Measurements from ENCODE around the gene HTRA2. TPM values are rescaled to one million over a fixed set of nuclear protein-coding genes. Genes with fewer than 3 reads are reported as not detected.

The HTRA2 gene
- total and polyA plus RNA-seq, 9 of the 15 experiments (the other 6 are each of a cell fraction or from before 2014, with no cell fraction given): 54.2 to 71.2 (median 65.8) TPM

DNA sequence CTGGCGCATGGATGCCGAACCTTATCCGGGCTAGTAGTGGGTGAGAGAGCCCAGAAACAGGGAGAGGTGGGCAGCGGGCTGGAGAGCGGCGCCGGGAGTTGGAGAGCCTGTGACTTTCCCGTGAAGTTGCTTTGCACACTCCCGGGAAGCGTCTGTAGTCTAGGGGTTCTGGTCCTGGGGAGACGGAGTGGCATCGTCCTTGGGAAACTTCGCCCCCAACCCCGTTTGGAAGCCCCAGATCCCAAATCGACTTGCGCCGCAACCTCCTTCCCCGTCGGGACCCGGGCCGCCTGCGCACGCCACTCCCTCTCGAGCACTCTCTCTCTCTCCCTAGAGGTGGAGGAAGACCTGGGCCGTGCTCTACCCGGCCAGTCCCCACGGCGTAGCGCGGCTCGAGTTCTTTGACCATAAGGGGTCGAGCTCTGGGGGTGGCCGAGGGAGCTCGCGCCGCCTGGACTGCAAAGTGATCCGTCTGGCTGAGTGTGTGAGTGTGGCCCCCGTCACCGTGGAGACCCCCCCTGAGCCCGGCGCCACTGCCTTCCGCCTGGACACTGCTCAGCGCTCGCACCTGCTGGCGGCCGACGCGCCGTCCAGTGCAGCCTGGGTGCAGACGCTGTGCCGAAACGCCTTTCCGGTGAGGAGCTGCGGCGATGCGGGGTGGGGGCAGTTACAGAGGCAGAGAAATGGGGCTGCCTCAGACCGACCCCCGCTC lies 25.2 kb downstream of the HTRA2 start (continued):
- TF ChIP-seq, protein P1, sequence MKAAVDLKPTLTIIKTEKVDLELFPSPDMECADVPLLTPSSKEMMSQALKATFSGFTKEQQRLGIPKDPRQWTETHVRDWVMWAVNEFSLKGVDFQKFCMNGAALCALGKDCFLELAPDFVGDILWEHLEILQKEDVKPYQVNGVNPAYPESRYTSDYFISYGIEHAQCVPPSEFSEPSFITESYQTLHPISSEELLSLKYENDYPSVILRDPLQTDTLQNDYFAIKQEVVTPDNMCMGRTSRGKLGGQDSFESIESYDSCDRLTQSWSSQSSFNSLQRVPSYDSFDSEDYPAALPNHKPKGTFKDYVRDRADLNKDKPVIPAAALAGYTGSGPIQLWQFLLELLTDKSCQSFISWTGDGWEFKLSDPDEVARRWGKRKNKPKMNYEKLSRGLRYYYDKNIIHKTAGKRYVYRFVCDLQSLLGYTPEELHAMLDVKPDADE (conservative IDR thresholded peaks at IDR 0.05; ENCODE audit: control insufficient read depth, low read depth, low read length): peak; percentile 58; the same call in 1 of the 2 replicates
- TF ChIP-seq GATAD2A (IDR thresholded peaks at IDR 0.05): no peak
- TF ChIP-seq, protein P2, sequence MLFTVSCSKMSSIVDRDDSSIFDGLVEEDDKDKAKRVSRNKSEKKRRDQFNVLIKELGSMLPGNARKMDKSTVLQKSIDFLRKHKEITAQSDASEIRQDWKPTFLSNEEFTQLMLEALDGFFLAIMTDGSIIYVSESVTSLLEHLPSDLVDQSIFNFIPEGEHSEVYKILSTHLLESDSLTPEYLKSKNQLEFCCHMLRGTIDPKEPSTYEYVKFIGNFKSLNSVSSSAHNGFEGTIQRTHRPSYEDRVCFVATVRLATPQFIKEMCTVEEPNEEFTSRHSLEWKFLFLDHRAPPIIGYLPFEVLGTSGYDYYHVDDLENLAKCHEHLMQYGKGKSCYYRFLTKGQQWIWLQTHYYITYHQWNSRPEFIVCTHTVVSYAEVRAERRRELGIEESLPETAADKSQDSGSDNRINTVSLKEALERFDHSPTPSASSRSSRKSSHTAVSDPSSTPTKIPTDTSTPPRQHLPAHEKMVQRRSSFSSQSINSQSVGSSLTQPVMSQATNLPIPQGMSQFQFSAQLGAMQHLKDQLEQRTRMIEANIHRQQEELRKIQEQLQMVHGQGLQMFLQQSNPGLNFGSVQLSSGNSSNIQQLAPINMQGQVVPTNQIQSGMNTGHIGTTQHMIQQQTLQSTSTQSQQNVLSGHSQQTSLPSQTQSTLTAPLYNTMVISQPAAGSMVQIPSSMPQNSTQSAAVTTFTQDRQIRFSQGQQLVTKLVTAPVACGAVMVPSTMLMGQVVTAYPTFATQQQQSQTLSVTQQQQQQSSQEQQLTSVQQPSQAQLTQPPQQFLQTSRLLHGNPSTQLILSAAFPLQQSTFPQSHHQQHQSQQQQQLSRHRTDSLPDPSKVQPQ (CRISPR knock-in tag; IDR thresholded peaks at IDR 0.05; ENCODE audit: borderline replicate concordance): no peak
- TF ChIP-seq LCOR (CRISPR knock-in tag; IDR thresholded peaks at IDR 0.05): no peak
- peak; percentile 65; the same call in 1 of the 2 replicates for TF ChIP-seq CXXC5 (CRISPR knock-in tag; IDR thresholded peaks at IDR 0.05)
- TF ChIP-seq SAP30 (IDR thresholded peaks at IDR 0.05; ENCODE audit: borderline replicate concordance, insufficient read depth, low read depth, low read length, poor library complexity, severe bottlenecking): peak; percentile 60
- TF ChIP-seq, protein P3, sequence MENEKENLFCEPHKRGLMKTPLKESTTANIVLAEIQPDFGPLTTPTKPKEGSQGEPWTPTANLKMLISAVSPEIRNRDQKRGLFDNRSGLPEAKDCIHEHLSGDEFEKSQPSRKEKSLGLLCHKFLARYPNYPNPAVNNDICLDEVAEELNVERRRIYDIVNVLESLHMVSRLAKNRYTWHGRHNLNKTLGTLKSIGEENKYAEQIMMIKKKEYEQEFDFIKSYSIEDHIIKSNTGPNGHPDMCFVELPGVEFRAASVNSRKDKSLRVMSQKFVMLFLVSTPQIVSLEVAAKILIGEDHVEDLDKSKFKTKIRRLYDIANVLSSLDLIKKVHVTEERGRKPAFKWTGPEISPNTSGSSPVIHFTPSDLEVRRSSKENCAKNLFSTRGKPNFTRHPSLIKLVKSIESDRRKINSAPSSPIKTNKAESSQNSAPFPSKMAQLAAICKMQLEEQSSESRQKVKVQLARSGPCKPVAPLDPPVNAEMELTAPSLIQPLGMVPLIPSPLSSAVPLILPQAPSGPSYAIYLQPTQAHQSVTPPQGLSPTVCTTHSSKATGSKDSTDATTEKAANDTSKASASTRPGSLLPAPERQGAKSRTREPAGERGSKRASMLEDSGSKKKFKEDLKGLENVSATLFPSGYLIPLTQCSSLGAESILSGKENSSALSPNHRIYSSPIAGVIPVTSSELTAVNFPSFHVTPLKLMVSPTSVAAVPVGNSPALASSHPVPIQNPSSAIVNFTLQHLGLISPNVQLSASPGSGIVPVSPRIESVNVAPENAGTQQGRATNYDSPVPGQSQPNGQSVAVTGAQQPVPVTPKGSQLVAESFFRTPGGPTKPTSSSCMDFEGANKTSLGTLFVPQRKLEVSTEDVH (IDR thresholded peaks at IDR 0.05; ENCODE audit: low read depth, partially characterized antibody): no peak
- no peak for TF ChIP-seq SNIP1 (IDR thresholded peaks at IDR 0.05; ENCODE audit: low read depth)
- 0 out of 2 replicates have a peak, but pooled peaks have one; percentile 8 for TF ChIP-seq ARID1B (IDR thresholded peaks at IDR 0.05)
- TF ChIP-seq, protein P4, sequence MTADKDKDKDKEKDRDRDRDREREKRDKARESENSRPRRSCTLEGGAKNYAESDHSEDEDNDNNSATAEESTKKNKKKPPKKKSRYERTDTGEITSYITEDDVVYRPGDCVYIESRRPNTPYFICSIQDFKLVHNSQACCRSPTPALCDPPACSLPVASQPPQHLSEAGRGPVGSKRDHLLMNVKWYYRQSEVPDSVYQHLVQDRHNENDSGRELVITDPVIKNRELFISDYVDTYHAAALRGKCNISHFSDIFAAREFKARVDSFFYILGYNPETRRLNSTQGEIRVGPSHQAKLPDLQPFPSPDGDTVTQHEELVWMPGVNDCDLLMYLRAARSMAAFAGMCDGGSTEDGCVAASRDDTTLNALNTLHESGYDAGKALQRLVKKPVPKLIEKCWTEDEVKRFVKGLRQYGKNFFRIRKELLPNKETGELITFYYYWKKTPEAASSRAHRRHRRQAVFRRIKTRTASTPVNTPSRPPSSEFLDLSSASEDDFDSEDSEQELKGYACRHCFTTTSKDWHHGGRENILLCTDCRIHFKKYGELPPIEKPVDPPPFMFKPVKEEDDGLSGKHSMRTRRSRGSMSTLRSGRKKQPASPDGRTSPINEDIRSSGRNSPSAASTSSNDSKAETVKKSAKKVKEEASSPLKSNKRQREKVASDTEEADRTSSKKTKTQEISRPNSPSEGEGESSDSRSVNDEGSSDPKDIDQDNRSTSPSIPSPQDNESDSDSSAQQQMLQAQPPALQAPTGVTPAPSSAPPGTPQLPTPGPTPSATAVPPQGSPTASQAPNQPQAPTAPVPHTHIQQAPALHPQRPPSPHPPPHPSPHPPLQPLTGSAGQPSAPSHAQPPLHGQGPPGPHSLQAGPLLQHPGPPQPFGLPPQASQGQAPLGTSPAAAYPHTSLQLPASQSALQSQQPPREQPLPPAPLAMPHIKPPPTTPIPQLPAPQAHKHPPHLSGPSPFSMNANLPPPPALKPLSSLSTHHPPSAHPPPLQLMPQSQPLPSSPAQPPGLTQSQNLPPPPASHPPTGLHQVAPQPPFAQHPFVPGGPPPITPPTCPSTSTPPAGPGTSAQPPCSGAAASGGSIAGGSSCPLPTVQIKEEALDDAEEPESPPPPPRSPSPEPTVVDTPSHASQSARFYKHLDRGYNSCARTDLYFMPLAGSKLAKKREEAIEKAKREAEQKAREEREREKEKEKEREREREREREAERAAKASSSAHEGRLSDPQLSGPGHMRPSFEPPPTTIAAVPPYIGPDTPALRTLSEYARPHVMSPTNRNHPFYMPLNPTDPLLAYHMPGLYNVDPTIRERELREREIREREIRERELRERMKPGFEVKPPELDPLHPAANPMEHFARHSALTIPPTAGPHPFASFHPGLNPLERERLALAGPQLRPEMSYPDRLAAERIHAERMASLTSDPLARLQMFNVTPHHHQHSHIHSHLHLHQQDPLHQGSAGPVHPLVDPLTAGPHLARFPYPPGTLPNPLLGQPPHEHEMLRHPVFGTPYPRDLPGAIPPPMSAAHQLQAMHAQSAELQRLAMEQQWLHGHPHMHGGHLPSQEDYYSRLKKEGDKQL (CRISPR knock-in tag; IDR thresholded peaks at IDR 0.05; ENCODE audit: borderline replicate concordance): 0 out of 2 replicates have a peak, but pooled peaks have one; percentile 1
- TF ChIP-seq, protein P5, sequence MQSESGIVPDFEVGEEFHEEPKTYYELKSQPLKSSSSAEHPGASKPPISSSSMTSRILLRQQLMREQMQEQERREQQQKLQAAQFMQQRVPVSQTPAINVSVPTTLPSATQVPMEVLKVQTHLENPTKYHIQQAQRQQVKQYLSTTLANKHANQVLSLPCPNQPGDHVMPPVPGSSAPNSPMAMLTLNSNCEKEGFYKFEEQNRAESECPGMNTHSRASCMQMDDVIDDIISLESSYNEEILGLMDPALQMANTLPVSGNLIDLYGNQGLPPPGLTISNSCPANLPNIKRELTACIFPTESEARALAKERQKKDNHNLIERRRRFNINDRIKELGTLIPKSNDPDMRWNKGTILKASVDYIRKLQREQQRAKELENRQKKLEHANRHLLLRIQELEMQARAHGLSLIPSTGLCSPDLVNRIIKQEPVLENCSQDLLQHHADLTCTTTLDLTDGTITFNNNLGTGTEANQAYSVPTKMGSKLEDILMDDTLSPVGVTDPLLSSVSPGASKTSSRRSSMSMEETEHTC (IDR thresholded peaks at IDR 0.05): no peak

Data from K562 (cell line).